ENCODE results near the gene KLHL11. TPM values are rescaled to one million over a fixed set of nuclear protein-coding genes. Genes with fewer than 3 reads are reported as not detected.
"Not testable (repeated sequence)": the region's sequence is repeated elsewhere in the genome, so short reads cannot be mapped to it uniquely, and the experiment has no call there.

Gene KLHL11
- total and polyA plus RNA-seq, 2 experiments from 2014 or later, result 21.3 to 29.2 TPM

GRCh38 chr17:41835214-41835799 lies 29.9 kb downstream of the KLHL11 start:
- Histone ChIP-seq H3K36me3 (peaks cover 19% of the 10 kb centered on the region), H3K4me1 (ENCODE audit: low read depth) (peaks cover 7% of the 10 kb centered on the region), H3K27me3 (no peaks in the 10 kb centered on the region), H3K27ac (no peak overlapping the region), H3K4me3 (peak overlapping the region; percentile 80), H3K9me3 (ENCODE audit: low read depth) (no peaks in the 10 kb centered on the region)
- TF ChIP-seq CTCF (IDR thresholded peaks at IDR 0.05; ENCODE audit: low read depth, low read length), result no peak
- DNase-seq (ENCODE audit: low read depth in 1 of 2, low spot score in 1 of 2), result no peak

DNA sequence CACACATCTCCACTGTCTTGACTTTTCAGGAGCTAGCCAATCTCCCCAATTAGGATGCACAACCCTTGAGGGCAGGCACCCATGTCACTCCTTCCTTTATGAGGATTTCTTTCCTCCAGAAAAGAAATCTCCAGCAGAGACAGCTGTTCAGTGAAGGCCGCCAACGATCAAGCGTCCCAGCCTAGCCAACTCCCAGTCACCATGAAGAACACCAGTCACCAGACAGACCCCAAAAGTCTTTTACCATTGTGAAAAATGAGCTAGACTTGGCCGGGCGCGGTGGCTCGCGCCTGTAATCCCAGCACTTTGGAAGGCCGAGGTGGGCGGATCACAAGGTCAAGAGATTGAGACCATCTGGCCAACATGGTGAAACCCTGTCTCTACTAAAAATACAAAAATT lies 35.3 kb downstream of the KLHL11 start:
- H3K4me3 ChIP-seq; DNase-seq (ENCODE audit: low read depth in 1 of 2, low spot score in 1 of 2); H3K4me1 ChIP-seq (ENCODE audit: low read depth); H3K9me3 ChIP-seq (ENCODE audit: low read depth); H3K27me3 ChIP-seq; H3K27ac ChIP-seq: not testable (repeated sequence)
- H3K36me3 ChIP-seq, result peaks cover 45% of the 10 kb centered on the region

GRCh38 chr17:41825175-41825845 lies 39.9 kb downstream of the KLHL11 start:
- H3K27ac ChIP-seq, result no peak overlapping the region
- no peak for TF ChIP-seq CTCF (IDR thresholded peaks at IDR 0.05; ENCODE audit: low read depth, low read length)
- no peaks in the 10 kb centered on the region for H3K9me3 ChIP-seq (ENCODE audit: low read depth)
- no peaks in the 10 kb centered on the region for H3K4me1 ChIP-seq (ENCODE audit: low read depth)
- no peak overlapping the region for H3K4me3 ChIP-seq
- no peaks in the 10 kb centered on the region for H3K27me3 ChIP-seq
- DNase-seq (ENCODE audit: low read depth in 1 of 2, low spot score in 1 of 2), result no peak
- peaks cover 26% of the 10 kb centered on the region for H3K36me3 ChIP-seq

DNA sequence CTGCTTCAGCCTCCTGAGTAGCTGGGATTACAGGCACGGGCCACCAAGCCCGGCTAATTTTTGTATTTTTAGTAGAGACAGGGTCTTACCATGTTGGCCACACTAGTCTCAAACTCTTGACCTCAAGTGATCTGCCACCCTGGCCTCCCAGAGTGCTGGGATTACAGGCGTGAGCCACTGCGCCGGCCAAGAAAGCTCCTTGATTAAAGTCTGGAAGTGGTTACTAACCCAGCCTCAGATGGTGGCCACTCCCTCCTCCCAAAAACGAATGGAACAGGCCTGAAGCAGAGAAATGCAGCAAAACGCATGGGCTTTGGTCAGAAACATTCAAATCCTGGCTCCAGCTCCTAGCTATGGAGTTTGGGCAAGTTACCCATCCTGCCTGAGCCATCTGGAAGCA lies 41.1 kb downstream of the KLHL11 start:
- no peaks in the 10 kb centered on the region for H3K4me1 ChIP-seq (ENCODE audit: low read depth)
- peak overlapping the region; percentile 39 for H3K27ac ChIP-seq
- no peaks in the 10 kb centered on the region for H3K9me3 ChIP-seq (ENCODE audit: low read depth)
- peaks cover 21% of the 10 kb centered on the region for H3K36me3 ChIP-seq
- no peaks in the 10 kb centered on the region for H3K27me3 ChIP-seq
- no peak for DNase-seq (ENCODE audit: low read depth in 1 of 2, low spot score in 1 of 2)
- no peak overlapping the region for H3K4me3 ChIP-seq
- TF ChIP-seq CTCF (IDR thresholded peaks at IDR 0.05; ENCODE audit: low read depth, low read length), result no peak

- Histone ChIP-seq H3K9me3 (ENCODE audit: low read depth) (no peaks in the 10 kb centered on the region), H3K27ac (peak overlapping the region; percentile 47), H3K36me3 (peaks cover 18% of the 10 kb centered on the region)
Observed at GRCh38 chr17:41823580-41823979, 41.6 kb downstream of the KLHL11 start.

More at GRCh38 chr17:41823580-41823979, 41.6 kb downstream of the KLHL11 start:
- Histone ChIP-seq H3K4me1 (ENCODE audit: low read depth) (no peaks in the 10 kb centered on the region), H3K4me3 (no peak overlapping the region), H3K27me3 (no peaks in the 10 kb centered on the region)
- TF ChIP-seq CTCF (IDR thresholded peaks at IDR 0.05; ENCODE audit: low read depth, low read length), result no peak
- DNase-seq (ENCODE audit: low read depth in 1 of 2, low spot score in 1 of 2), result no peak
